Left cardiac atrium (tissue), 4 donors: ENCODE results near the gene ATF3. TPM values are rescaled to one million over a fixed set of nuclear protein-coding genes. Genes with fewer than 3 reads are reported as not detected.
"Not testable (repeated sequence)": the region's sequence is repeated elsewhere in the genome, so short reads cannot be mapped to it uniquely, and the experiment has no call there.

ENCODE experiments used
- ATAC-seq, 2 donors: fragments of 200-7000 bp; cut with Tn5 transposase; one replicate each; pipeline ENCODE4 v1.9.1; 2020; ENCODE audit warnings: mild to moderate bottlenecking in 2 of 2, moderate library complexity in 2 of 2
- DNase-seq: peaks from one replicate; pipeline ENCODE4 v3.0.0-alpha.2; 2020
- intact Hi-C, 2 donors: fragments of 100-400 bp; cut with DNase I; formaldehyde crosslinking; loops; one replicate each; pipeline versions ENCODE4 v1.14.1 to v1.15.1; 2022 to 2023
- total RNA-seq, 2 donors: library from RNA; stranded (reverse); fragmentation: NEBNext Ultra II Directional; extraction: Animal tissue kit (Norgen Biotek cat#: 25700); gene quantifications; one replicate each; pipeline ENCODE4 v1.2.1, GENCODE V29; 2021
- donor health status: DM: no; HTN: yes; CAD: no.
- donor health status: DM: no; HTN: yes; CAD: no; lungs with severe emphysema.
- donor health status: DM: yes; HTN: yes; CAD: no.
- donor health status: Dilated cardiomyopathy.

ATF3 gene
- total RNA-seq, 2 donors from 2014 or later = 19.2 to 30.7 TPM

DNA sequence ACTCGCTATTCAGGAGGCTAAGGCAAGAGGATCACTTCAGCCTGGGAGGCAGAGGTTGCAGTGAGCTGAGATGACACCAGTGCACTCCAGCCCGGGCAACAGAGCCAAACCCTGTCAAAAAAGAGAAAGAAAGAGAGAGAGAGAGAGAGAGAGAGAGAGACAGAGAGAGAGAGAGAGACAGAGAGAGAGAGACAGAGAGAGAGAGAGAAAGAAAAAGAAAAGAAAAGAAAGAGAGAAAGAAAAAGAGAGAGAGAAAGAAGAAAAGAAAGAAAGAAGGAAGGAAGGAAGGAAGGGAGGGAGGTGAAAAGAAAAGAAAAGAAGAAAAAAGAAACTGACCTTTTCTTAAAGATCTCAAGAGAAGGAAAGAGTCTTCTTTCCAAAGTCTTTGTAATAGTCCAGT, 31.0 kb downstream of the ATF3 start:
- ATAC-seq, intact Hi-C loops, DNase-seq: not testable (repeated sequence)

DNA sequence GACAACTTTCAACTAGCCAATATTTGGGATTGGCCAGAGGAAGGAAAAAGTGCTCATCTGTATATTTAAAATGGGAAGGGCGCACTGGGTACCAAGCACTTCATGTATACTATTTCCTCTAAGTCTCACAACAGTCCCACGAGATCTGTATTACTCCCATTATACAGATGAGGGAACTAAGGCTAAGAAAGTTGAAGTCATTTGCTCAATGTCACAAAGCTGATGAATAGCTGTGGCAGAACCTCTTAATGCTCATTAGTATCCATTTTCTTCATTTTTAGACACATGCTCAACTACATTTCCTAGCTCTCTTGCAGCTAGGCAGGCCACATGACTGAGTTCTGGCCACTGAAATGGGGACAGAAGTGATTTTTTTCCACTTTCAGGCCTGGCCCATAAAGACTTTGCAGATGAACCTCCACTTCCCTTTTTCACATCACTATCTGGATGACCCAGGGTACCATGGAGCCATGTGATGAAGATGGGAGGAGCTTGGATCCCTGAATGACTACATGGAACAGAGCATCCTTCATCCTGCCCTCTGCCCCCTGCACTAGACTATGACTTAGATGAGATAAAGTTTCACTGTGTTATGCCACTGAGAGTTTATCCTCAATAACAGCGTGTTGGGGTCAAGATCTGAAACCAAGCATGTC, 31.8 kb downstream of the ATF3 start:
- no peak for DNase-seq
- ATAC-seq = no peak
- intact Hi-C loops = no loop called here

DNA sequence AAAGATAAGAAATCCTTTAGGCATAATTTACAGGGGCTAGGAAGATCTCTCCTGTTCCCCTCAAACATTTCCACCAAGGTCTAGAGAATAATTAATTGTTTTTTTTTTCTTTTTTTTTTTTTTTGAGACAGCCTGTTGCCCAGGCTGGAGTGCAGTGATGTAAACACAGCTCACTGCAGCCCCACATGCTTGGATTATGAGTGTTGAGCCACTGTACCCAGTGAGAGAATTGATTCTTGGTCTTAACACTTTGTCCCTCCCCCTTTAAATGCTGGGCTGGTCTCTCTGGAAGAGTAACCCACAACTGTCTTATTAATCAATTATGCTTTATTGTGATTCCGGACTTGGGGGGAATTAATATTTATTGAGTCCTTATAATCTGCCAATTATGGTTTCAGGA, 33.4 kb downstream of the ATF3 start:
- DNase-seq = no peak
- no peak for ATAC-seq
- intact Hi-C loops = no loop called here

DNA sequence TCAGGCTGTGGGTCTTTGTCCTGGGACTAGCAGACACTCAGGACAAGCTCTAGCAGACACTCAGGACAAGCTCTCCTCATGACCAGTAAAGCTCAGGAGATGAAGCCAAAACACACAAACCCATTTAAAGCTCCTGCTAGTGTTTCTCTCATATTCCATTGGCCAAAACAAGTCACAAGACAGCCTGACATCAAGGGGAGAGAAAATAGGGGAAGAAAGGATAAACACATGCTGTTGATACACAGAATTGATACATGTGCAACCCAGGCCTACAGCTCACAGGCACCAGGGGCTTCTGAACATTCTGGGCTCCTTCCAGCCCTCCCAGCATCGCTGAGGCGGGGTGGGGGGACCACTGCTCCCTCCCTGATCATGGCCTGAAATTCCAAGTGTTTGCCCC, 35.3 kb downstream of the ATF3 start:
- intact Hi-C loops = no loop called here
- ATAC-seq = no peak

DNA sequence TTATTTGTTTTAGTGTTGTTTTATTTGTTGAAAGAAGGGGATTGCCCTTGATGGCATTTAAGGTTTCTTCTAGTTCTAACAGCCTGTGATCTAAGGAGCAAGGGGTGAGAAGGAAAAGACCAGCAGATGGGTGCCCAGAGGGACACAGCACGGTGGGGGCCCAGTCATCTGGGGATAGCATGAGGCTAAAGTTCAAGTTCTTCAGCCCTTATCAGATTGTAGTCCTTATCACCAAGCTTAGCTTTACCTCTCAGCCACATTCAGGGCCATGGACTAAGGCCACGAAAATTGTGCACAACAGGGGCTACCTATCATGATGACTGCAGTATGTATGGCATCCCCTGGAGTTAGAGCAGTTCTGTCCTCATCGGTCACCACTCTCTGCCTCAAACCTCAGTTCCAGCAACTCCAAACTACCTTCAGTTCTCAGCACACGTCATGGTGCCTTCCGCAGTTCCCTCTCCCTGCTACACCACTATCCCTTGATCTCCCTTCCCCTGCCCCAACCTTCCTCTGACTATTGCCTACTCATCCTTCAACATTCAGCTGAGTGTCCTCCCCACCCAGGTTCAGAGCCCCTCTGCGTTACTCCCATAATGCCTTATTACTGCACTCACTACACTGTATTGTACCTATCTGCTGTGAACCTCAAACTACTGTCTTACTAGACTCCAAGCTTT, 36.4 kb downstream of the ATF3 start:
- intact Hi-C loops = no loop called here
- DNase-seq (no peak), ATAC-seq (no peak)

More for the DNA sequence above, 35.3 kb downstream of the ATF3 start:
- no peak for DNase-seq

DNA sequence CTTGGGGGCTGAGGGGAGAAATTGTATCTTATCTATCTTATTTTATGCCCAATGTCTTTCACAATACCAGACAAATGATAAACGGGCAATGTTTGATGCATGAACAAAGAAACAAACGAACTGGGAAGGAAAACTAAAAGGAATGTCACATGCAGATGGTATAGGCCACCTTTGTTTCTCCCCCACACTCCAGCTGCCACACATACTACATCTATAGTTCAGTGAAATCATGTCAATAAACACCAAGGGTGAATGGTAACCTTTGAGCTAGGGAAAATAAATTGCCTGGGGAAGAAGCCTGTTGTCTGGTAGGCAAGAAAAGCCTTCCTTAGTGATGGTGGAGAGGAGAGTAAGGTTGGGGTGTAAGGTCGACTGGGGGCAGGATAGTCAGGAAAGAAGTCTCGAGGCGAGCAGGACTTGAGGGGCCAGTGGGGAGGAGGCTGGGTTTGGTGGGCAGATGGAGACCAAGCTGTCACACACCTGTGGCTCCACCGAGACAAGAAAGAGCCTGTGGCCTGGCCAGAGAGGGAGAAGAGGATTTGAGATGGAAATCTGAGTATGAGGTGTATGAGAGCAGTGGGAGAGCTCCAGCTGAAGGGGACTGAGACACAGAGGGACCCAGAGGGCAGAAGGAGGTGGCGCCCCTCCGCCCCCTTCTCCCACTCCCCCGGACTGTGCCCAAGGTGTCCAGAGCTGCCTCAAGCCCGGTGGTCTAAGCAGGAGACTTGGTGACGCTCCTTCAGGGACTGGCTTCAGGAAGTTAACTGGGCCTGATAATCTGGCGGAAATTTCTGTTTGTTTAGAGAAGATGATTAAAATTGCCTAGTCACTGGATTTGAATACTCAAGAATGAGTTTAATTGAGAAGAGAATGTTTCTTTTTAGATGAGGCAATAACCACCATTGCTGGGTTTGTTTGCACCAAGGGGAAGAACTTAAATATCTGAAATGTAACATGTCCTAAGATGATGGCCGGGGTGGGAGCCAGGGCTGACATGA, 37.3 kb downstream of the ATF3 start:
- no peak for DNase-seq
- intact Hi-C loops = no loop called here
- ATAC-seq = no peak

DNA sequence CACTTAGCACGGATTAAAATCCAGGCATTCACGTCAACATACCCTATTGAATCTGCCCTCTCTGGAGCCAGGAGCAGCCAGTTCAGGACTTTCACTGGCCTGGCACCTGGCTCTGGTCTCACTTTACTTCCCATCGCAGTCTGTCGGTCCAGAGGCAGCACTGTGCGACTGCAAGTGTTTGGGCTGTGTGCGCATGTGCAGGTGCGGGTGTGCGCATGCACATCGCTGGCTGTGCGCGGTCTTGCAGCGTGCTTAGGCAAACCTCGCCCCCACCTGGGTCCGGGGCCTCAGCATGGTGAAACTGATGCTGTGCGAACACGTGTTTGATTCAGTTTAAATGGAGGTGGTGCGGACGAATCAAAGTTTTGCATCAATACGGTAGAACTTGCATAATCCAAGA, 38.0 kb downstream of the ATF3 start:
- intact Hi-C loops = no loop called here
- ATAC-seq = no peak
- no peak for DNase-seq

DNA sequence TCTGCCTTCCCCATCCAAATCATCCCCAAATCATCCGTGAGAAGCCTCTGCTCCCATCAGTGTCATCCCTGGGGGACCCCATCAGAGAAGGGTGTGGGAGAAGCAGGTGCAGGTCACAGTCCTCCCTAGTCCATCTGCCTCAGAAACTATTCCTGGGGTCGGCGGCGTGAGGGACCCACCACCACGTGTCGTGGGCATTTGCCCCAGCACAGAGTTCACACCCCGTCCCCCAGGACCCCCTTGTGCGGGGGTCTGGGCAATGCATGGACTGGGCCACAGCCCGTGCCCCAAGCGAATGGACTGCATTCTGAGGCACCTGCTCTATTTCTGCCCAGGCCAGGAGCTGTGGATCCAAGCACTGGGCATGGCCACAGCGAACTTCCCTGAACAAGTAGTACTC, 38.4 kb downstream of the ATF3 start:
- ATAC-seq = no peak
- no peak for DNase-seq
- intact Hi-C loops = no loop called here

DNA sequence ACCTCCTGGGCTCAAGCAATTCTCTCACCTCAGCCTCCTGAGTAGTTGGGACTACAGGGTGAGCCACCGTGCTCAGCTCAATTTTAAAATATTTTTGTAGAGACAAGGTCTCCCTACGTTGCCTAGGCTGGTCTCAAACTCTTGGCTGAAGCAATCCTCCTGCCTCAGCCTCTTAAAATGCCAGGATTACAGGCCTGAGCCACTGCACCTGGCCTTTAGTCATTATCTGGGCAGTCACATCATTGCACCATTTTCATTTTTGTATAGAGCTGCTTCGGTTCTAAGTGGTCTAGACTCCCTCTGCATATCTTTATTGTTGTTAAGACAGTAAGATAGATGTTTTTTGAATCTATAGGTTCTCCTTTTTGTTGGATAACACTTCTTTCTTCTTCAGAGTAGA, 39.9 kb downstream of the ATF3 start:
- DNase-seq (no peak), ATAC-seq (no peak)
- intact Hi-C loops = no loop called here

DNA sequence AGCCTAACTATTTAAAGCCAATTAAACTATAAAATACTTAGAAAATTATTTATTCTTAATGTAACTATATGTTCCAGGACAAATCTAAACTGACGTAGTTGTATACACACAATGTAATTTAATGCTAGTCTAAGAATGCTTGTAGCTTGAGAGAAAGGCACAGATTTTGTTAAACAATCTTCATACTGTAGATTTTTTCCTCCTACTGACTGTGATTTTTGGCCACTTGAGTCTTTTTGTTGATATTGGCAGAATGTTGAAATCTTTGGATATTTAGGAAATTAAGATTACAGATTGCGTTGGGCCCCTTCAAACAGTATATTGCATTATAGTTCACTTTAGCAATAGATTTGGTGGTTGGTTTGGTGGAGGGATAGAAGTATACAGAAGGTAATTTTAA, 40.5 kb downstream of the ATF3 start:
- ATAC-seq (no peak), DNase-seq (no peak)
- intact Hi-C loops = no loop called here

DNA sequence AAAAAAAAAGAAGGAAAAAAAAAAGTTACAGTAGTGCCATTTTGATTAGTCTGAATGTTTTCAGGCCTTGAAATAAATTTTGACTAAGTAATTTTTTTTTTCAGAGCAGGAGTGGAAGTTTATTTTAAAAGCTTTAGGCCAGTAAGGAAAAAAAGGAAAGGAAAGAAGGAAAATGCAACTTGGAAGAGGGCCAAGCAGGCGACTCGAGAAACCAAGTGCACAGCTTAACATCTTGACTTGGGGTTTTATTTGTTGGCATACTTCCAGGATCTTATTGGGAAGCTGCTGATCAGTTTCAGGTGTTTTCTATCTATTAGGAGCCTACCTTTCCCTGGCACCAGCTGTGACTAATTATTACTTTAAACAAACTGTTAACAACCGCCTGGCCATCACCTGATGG, 41.7 kb downstream of the ATF3 start:
- DNase-seq (no peak), ATAC-seq (no peak)
- intact Hi-C loops = no loop called here

DNA sequence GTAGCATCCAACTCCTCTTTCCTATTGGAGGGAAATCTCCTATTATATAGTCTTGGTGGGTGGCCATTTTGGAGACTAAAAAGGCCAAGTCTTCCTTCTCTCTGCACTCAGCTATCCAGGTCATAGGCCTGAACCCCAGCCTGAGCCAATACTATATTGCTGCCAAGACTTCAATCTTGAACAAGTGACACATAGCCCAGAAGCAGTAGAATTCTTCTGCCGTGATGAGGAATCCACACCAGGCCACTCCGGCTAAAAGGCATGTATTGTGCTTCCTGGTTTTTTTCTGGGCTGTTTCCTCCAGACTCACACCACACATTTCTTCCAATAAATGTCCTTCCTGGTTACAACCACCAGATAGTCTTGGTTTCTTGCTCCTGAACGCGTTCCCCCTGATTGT, 43.0 kb downstream of the ATF3 start:
- DNase-seq = no peak
- intact Hi-C loops = no loop called here
- peak; percentile 42 to 84 for ATAC-seq

DNA sequence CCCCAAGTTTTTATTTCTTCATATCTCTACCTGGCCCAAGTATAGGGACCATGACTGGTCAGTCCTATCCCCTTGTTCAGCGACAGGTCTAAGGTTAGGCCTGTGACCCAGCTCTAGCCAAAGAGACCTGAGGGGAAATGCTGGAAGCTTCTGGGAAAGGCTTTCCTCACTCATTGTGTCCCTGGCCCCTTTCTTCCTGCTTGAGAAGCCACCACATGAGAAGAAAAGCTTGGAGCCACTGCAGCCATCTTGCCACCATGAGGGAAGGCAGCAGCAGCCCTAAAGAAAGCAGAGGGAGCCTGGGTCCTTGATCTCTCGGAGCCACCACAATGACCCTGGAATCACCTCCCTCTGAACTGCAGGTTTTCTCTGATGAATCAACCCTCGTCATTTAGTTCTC, 43.4 kb downstream of the ATF3 start:
- ATAC-seq (no peak), DNase-seq (no peak)
- intact Hi-C loops = no loop called here

DNA sequence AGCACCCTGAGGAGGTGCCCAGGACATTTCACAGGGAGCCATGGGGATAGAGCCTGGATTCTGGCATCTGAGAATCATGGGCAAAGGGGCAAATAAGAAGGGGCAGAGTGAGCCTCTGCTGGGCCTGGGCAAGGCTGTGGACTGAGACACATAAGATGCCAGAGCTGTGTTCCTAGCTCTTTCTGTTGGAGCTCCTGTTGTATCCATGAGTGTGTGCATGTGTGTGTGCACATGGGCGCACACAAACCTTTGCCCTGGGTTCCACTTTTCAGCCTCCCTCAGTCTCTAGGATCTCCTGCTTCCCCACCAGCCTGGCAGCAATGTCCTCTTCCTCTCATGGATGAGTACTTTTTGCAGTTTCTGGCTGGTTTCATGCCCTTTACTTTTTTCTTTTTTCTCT, 44.0 kb downstream of the ATF3 start:
- no peak for ATAC-seq
- no peak for DNase-seq
- intact Hi-C loops = no loop called here

DNA sequence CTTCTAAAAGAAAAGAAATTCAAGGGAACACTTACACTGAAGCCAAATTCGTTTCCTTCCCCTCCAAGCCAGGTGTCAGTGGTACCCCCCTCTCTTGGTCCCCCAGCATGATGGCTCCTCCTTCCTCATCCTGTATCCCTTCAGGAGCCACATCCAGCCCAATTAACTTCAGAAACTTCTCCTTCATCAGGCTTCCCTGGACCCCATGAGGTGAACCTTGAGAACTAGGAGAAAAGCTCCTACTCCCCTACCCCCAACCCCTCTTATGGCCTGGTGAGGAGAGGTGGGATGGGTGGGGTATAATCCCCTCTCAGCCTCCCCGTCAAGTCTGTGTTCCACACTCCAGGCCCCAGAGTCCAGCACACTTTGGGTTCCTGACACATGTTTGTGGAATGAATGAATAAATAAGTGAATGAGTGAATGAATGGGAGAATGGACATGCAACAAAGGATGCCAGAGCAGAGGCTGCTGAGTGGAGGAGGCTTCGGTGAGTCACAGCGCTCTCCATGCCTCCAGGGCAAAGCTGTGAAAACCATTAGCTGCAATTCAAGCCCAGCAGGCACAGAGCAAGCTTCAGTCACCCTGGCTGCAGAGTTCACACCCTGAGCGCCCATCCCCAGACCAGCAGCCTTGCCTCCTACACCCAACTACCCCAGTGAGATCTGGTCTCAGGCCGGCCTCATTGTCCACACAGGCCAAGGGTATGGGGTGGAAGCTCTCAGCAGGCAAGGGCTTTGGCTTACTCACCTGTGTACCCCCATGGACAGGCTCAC, 47.3 kb downstream of the ATF3 start:
- ATAC-seq = no peak
- intact Hi-C loops = no loop called here

DNA sequence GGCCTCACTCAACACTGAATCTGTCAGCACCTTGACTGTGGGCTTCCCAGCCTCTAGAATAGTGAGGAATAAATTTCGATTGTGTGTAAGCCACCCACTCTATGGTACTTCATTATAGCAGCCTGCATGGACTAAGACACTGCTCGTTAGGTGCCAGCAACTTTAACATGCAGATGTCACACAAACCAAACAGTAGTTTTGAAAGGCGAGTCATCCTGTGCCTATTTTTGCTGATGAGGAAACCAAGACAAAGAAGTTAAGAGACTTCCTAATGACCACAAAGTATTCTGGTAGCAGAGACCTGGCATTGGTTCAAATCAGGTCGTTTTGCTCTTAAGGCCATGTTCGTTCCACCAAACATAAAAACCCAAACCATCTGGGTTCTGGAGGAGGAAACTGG, 48.2 kb downstream of the ATF3 start:
- no peak for DNase-seq
- intact Hi-C loops = no loop called here
- no peak for ATAC-seq

More for the DNA sequence above, 47.3 kb downstream of the ATF3 start:
- DNase-seq = no peak

DNA sequence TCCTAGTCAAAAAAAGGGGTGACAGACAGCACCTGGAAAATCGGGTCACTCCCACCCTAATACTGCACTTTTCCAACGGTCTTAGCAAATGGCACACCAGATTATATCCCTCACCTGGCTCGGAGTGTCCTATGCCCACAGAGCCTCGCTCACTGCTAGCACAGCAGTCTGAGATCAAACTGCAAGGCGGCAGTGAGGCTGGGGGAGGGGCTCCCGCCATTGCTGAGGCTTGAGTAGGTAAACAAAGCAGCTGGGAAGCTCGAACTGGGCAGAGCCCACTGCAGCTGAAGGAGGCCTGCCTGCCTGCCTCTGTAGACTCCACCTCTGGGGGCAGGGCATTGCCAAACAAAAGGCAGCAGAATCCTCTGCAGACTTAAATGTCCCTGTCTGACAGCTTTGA, 49.7 kb downstream of the ATF3 start:
- ATAC-seq, DNase-seq, intact Hi-C loops: not testable (repeated sequence)

DNA sequence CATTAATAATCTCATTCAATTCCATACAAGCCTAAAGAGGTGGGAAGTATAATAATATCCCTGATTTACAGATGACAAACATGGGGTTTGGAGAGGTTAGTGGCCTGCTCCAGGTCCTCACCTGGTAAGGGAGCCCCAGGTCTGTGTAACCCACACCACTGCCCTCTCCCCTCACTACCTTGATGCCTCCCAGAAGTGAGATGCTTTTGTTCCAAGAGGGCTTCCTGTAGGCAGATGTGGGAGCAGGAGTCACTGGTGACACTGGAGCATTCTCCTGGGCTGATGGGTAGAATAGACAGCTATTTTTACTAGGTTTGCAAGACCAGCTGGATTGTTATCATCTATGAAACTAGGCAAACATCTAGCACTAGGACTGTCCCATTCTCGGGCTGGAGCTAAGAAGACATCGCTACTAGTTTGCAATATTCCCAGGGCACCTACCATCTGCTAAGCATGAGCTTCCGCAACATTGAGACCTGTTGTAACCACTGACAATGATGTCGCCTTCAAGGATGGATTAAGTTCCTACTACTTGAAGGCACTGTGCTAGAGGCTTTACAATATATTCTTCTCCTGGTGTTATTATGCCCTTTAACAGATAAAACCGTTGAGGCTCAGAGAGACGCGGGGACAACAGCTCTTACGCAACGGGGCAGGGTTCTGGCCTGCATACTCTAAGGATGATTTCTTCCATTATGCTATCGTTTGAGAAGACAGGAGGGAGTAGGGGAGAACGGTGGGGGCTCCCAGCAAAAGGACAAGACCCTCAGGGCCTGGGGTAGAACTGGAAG, 56.0 kb downstream of the ATF3 start:
- no peak for DNase-seq
- ATAC-seq = no peak
- intact Hi-C loops = loop anchor here (2.0 to 10.0 kb wide), 2 partner anchors 118 to 120 kb away; no protein-coding TSS in a partner anchor
